ENCODE measurements around the gene DCTN2. TPM values are rescaled to one million over a fixed set of nuclear protein-coding genes. Genes with fewer than 3 reads are reported as not detected.

Gene DCTN2
- polyA plus RNA-seq, 1 of the 3 experiments (the other 2 are of a cell fraction) = 122 TPM

DNA sequence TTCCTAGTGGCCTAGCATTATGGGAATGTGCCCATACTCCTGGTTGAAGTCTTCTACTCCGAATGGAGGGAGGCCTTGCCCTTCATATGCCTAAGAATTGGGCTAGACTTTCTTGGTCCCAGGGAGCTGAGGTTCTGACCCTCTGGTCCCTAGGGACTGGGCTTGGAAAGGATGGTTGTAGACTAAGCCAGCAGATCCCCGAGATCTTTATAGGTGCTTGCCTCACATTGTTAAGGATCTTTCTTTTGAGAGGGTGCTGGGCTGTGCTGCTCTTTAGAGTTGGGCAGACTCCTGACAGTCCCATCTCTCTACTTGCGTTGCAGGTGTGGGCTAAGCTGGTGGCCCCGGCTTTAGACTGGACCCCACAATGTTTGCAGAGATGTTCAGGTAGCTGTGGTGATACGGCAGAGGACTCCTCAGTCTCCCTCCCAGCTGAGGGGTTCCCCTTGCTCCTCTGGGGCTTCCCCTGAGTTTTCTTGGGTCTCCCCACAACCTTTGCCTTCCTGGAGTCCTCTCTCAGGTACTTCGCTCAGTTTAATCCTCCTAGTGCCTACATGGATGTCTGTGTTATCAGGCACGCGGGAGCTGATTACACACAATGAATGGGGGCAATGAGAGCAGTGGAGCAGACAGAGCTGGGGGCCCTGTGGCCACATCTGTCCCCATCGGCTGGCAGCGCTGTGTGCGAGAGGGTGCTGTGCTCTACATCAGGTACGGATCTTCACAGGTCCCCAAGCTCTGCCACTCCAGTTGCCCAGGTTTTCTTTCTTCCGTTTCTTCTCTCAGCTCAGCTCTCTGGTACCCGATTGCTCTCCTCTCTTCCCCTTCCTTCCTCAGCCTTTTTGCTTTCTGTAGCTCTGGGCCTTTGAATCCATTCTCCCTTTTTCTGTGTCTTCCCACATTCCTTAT, 23.0 kb downstream of the DCTN2 start:
- Histone ChIP-seq H3K4me3 (ENCODE audit: low read depth in 2 of 2, low read length in 1 of 2) (peak overlapping the region; percentile 72 to 88), H3K9me2 (no peaks in the 10 kb centered on the region), H3K27ac (ENCODE audit: low read depth in 2 of 2, low read length in 1 of 2) (peak overlapping the region; percentile 81 to 93), H2AFZ (ENCODE audit: low read depth) (no peak overlapping the region), H4K20me1 (ENCODE audit: insufficient read depth) (peaks cover 19% of the 10 kb centered on the region), H3K27me3 (ENCODE audit: insufficient read depth) (no peaks in the 10 kb centered on the region), H3K4me2 (peak overlapping the region; percentile 94), H3K36me3 (replicated peaks in 1 of 2; ENCODE audit: control insufficient read depth in 1 of 2, insufficient read depth in 2 of 2, low read length in 1 of 2) (peaks cover 25 to 47% of the 10 kb centered on the region in 2 experiments), H3K9me3 (no peaks in the 10 kb centered on the region), H3K4me1 (ENCODE audit: control insufficient read depth in 1 of 2, insufficient read depth in 2 of 2, low read depth in 1 of 2, low read length in 1 of 2) (peaks cover 22 to 40% of the 10 kb centered on the region in 2 experiments), H3K79me2 (ENCODE audit: insufficient read depth) (peaks cover 41% of the 10 kb centered on the region), H3K9ac (peak overlapping the region; percentile 86), H3F3A (replicated peaks; ENCODE audit: insufficient read depth) (peaks cover 28% of the 10 kb centered on the region)
- no peak for TF ChIP-seq SIN3A (IDR thresholded peaks at IDR 0.05; ENCODE audit: borderline replicate concordance, low read depth, low read length)
- CTCF ChIA-PET = interaction anchor here (0.9 to 2.2 kb wide), 7 partner anchors 10 to 285 kb away, joined by 3 to 9 read pairs (median 4); partner anchors contain the start of gene B4GALNT1
- POLR2A ChIA-PET = interaction anchor here (0.6 to 1.8 kb wide), 4 partner anchors 9 to 98 kb away, joined by 3 to 8 read pairs (median 3); no protein-coding TSS in a partner anchor
- DNase-seq = no peak
- WGBS (ENCODE audit: low lambda C conversion rate) = 90% methylated on average over 14 of the region's 14 CpGs

DNA sequence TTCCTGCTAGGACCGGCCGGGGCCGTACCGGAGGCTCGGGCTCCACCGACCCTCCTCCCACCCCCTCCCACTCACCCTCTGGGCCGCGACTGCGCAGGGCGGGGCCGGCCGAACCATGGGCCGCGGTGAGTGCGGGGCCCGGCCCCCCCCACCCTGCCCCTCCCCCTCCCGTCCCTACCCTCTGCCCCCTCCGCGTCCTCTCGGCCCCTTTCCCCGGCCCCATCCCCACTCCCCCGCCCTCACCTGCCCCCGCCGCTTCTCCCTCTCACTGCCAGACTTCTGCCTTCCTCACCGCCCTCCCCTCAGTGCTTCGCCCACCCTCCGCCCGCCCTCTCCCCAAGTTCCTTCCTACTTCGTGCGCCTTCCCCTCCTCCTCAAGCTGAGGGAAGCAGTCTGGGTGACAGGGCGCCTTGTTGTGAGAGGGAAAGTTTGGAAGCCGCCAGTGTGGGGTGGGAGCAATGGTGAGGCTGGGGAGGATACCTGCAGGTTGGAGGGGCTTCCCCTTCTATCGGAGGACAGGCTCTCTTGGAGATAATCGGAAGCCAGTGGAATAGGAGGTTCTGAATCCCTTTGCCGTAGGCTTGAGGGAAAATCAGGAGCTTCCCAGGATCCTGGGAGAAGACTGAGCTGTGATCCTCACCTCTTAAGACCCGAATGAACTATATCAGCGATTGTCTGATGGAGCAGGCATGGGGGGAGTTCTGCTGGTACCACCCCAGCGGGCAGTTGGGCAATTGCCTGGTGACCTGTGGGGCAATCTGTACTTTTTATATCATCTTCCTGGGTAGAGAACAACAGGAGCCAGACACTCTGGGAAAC, 23.9 kb downstream of the DCTN2 start:
- Histone ChIP-seq H3K4me1 (ENCODE audit: control insufficient read depth in 1 of 2, insufficient read depth in 2 of 2, low read depth in 1 of 2, low read length in 1 of 2) (peaks cover 31 to 46% of the 10 kb centered on the region in 2 experiments), H3K9me3 (no peaks in the 10 kb centered on the region), H3K79me2 (ENCODE audit: insufficient read depth) (peaks cover 50% of the 10 kb centered on the region), H3K9me2 (no peaks in the 10 kb centered on the region), H3K4me3 (ENCODE audit: low read depth in 2 of 2, low read length in 1 of 2) (peak overlapping the region; percentile 72 to 88), H3K9ac (peak overlapping the region; percentile 86), H3K4me2 (peak overlapping the region; percentile 94), H3K27me3 (ENCODE audit: insufficient read depth) (no peaks in the 10 kb centered on the region), H3K27ac (ENCODE audit: low read depth in 2 of 2, low read length in 1 of 2) (peak overlapping the region; percentile 81 to 93), H4K20me1 (ENCODE audit: insufficient read depth) (peaks cover 28% of the 10 kb centered on the region), H3K36me3 (replicated peaks in 1 of 2; ENCODE audit: control insufficient read depth in 1 of 2, insufficient read depth in 2 of 2, low read length in 1 of 2) (peaks cover 33 to 42% of the 10 kb centered on the region in 2 experiments), H3F3A (replicated peaks; ENCODE audit: insufficient read depth) (peaks cover 32% of the 10 kb centered on the region), H2AFZ (ENCODE audit: low read depth) (no peak overlapping the region)
- TF ChIP-seq TAF1 (IDR thresholded peaks at IDR 0.05; ENCODE audit: borderline replicate concordance, low read depth, low read length) (0 out of 2 replicates have a peak, but pooled peaks have one; percentile 14), RCOR1 (IDR thresholded peaks at IDR 0.05; ENCODE audit: low read length) (no peak)
- TF ChIP-seq, protein P1, sequence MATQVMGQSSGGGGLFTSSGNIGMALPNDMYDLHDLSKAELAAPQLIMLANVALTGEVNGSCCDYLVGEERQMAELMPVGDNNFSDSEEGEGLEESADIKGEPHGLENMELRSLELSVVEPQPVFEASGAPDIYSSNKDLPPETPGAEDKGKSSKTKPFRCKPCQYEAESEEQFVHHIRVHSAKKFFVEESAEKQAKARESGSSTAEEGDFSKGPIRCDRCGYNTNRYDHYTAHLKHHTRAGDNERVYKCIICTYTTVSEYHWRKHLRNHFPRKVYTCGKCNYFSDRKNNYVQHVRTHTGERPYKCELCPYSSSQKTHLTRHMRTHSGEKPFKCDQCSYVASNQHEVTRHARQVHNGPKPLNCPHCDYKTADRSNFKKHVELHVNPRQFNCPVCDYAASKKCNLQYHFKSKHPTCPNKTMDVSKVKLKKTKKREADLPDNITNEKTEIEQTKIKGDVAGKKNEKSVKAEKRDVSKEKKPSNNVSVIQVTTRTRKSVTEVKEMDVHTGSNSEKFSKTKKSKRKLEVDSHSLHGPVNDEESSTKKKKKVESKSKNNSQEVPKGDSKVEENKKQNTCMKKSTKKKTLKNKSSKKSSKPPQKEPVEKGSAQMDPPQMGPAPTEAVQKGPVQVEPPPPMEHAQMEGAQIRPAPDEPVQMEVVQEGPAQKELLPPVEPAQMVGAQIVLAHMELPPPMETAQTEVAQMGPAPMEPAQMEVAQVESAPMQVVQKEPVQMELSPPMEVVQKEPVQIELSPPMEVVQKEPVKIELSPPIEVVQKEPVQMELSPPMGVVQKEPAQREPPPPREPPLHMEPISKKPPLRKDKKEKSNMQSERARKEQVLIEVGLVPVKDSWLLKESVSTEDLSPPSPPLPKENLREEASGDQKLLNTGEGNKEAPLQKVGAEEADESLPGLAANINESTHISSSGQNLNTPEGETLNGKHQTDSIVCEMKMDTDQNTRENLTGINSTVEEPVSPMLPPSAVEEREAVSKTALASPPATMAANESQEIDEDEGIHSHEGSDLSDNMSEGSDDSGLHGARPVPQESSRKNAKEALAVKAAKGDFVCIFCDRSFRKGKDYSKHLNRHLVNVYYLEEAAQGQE (IDR thresholded peaks at IDR 0.05; ENCODE audit: low read depth, low read length) = no peak
- TF ChIP-seq, protein P2, sequence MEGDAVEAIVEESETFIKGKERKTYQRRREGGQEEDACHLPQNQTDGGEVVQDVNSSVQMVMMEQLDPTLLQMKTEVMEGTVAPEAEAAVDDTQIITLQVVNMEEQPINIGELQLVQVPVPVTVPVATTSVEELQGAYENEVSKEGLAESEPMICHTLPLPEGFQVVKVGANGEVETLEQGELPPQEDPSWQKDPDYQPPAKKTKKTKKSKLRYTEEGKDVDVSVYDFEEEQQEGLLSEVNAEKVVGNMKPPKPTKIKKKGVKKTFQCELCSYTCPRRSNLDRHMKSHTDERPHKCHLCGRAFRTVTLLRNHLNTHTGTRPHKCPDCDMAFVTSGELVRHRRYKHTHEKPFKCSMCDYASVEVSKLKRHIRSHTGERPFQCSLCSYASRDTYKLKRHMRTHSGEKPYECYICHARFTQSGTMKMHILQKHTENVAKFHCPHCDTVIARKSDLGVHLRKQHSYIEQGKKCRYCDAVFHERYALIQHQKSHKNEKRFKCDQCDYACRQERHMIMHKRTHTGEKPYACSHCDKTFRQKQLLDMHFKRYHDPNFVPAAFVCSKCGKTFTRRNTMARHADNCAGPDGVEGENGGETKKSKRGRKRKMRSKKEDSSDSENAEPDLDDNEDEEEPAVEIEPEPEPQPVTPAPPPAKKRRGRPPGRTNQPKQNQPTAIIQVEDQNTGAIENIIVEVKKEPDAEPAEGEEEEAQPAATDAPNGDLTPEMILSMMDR (IDR thresholded peaks at IDR 0.05) = 0 out of 2 replicates have a peak, but pooled peaks have one; percentile 13
- no peak for DNase-seq
- ChIA-PET CTCF (interaction anchor here (0.9 to 1.5 kb wide), 3 partner anchors 61 to 284 kb away, joined by 3 to 9 read pairs (median 3); no protein-coding TSS in a partner anchor), POLR2A (interaction anchor here (0.6 to 1.8 kb wide), 2 partner anchors 9 to 99 kb away, joined by 3 to 8 read pairs; no protein-coding TSS in a partner anchor)
- WGBS (ENCODE audit: low lambda C conversion rate) = 2% methylated on average over 27 of the region's 38 CpGs
